Bronchial epithelial cell (primary cell): Measurements from ENCODE around the gene CD83. TPM values are rescaled to one million over a fixed set of nuclear protein-coding genes. Genes with fewer than 3 reads are reported as not detected.

Experiments used
- DNase-seq: peaks from one replicate; pipeline ENCODE4 v3.0.0-alpha.2; 2010; ENCODE audit warnings: low read depth
- FAIRE-seq: peaks from 2 replicates; lab custom pipeline; 2011; peaks lifted over from hg19 to GRCh38; lab: Jason Lieb, UNC
- H3K27me3 ChIP-seq: 2 replicates; pipeline ENCODE4 v1.5.1; 2011; ENCODE audit warnings: low read length; ENCODE audit not compliant: control insufficient read depth, insufficient read depth
- H3K36me3 ChIP-seq: 2 replicates; pipeline ENCODE4 v1.5.1; 2011; ENCODE audit warnings: low read length; ENCODE audit not compliant: control insufficient read depth, insufficient read depth
- H3K4me3 ChIP-seq: 2 replicates; pipeline ENCODE4 v1.5.1; 2011; ENCODE audit warnings: mild to moderate bottlenecking, low read depth, low read length, control low read depth
- CTCF ChIP-seq: IDR thresholded peaks from 2 replicates; pipeline ENCODE4 v1.5.1; 2011; ENCODE audit warnings: mild to moderate bottlenecking, moderate library complexity, low read length, control low read depth, inconsistent platforms; ENCODE audit not compliant: insufficient read depth, severe bottlenecking
- total RNA-seq: library from RNA; depleted of rRNA; stranded (reverse); fragments of >200 nt; gene quantifications from 2 replicates; pipeline ENCODE4 v1.2.1, GENCODE V29; 2014

The CD83 gene
- total RNA-seq, 1 donor from 2014 or later = 0.53 TPM

DNA sequence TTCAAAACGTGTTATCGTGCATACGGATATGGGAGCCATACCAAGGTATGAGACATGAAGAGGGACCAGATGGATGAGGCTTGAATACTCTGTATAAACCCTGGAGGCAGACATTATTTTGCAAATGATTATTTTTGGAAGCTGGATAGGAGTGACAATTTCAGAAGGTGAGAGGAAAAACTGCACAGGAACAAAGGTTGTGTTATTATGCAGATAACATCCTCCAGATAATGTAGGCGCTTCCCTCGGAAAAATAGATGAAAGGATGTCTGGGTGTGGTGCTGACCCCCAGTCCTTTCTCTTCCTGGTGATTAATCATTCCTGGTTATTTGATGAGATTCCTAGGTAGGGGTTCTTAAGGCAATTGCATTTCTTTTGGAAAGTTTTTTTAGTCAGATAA is 36.4 kb upstream of the CD83 start:
- TF ChIP-seq CTCF = no peak
- no peaks in the 10 kb centered on the region for H3K27me3 ChIP-seq
- DNase-seq (no peak), FAIRE-seq (no peak)
- H3K36me3 ChIP-seq = no peaks in the 10 kb centered on the region
- H3K4me3 ChIP-seq = no peak overlapping the region

DNA sequence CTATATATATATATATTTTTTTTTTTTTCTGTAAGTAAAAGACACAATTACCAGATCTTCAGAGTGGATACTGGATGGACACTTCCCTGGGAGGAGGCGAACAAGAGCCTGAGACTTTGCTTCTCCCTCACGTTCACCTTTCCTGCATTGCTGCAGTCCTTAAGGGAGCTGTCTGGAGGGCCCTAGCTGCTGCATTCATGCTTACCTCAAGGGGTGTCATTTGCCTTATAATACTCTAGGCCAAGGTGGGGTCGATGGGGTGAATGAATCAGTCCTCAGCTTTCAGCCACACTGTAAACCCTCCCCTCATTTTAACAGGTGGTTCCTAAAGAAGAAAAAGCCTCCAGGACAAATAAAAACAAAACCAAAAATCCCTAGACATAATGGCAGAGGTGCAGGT is 34.8 kb upstream of the CD83 start:
- no peak for DNase-seq
- Histone ChIP-seq H3K36me3 (no peaks in the 10 kb centered on the region), H3K4me3 (no peak overlapping the region), H3K27me3 (no peaks in the 10 kb centered on the region)
- no peak for TF ChIP-seq CTCF
- no peak for FAIRE-seq

- no peak for FAIRE-seq
- H3K36me3 ChIP-seq = no peaks in the 10 kb centered on the region
- no peak overlapping the region for H3K4me3 ChIP-seq
- DNase-seq = no peak
- no peak for TF ChIP-seq CTCF
- no peaks in the 10 kb centered on the region for H3K27me3 ChIP-seq
Measured at GRCh38 chr6:14083262-14083661, 34.3 kb upstream of the CD83 start.

DNA sequence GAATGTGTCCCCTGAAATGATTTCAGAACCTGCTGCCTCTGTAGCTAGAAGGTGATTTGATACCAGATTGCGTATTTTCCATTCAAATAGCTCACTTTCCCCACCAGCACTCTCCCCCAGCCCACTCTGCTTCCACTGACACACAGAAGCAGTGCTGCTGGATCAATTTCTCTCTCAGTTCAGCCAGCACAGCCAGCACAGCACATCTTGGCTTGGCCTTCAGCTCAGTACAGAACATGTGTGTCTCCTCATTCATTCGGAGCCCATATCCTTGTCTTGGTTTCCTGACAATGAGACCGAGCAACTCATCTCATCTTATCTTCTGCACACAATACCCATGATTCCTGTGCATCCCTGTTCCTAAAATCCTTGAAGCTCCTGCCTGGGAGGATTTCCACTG is 33.8 kb upstream of the CD83 start:
- Histone ChIP-seq H3K27me3 (no peaks in the 10 kb centered on the region), H3K4me3 (no peak overlapping the region), H3K36me3 (no peaks in the 10 kb centered on the region)
- DNase-seq (no peak), FAIRE-seq (no peak)
- no peak for TF ChIP-seq CTCF

GRCh38 chr6:14084388-14084787 is 33.2 kb upstream of the CD83 start:
- H3K4me3 ChIP-seq = no peak overlapping the region
- DNase-seq (no peak), FAIRE-seq (no peak)

More at GRCh38 chr6:14084388-14084787, 33.2 kb upstream of the CD83 start:
- H3K36me3 ChIP-seq = no peaks in the 10 kb centered on the region
- H3K27me3 ChIP-seq = no peaks in the 10 kb centered on the region
- no peak for TF ChIP-seq CTCF
